ENCODE measurements around the gene EEF2. TPM values are rescaled to one million over a fixed set of nuclear protein-coding genes. Genes with fewer than 3 reads are reported as not detected.
A peak's percentile ranks its signal among the peaks of the same experiment; 100 is the strongest.

Gene EEF2
- total RNA-seq, 1 experiment from 2014 or later = 1,124 TPM

GRCh38 chr19:4009990-4010807, 24.9 kb upstream of the EEF2 start:
- Histone ChIP-seq H3K9me2 (replicated peaks; ENCODE audit: low read length) (no peaks in the 10 kb centered on the region), H3K9me3 (ENCODE audit: low read length) (no peaks in the 10 kb centered on the region), H3K4me3 (ENCODE audit: low read length) (no peak overlapping the region), H3K9ac (ENCODE audit: low read length) (no peak overlapping the region), H3K27ac (ENCODE audit: low read length) (no peak overlapping the region), H4K20me1 (ENCODE audit: low read length) (0 out of 2 replicates have a peak, but pooled peaks cover 4% of the 10 kb centered on the region), H3K36me3 (ENCODE audit: low read depth, low read length) (no peaks in the 10 kb centered on the region), H2AFZ (ENCODE audit: low read length) (no peak overlapping the region), H3K27me3 (ENCODE audit: low read length) (no peaks in the 10 kb centered on the region), H3K79me2 (ENCODE audit: low read length) (peaks cover 36% of the 10 kb centered on the region), H3K4me1 (ENCODE audit: insufficient read depth, low read length) (peaks cover 5% of the 10 kb centered on the region; the same call in 1 of the 2 replicates), H3K4me2 (ENCODE audit: low read length) (no peak overlapping the region), H3F3A (ENCODE audit: low read length, unreplicated experiment) (no peaks in the 10 kb centered on the region)
- intact Hi-C loops (cut with micrococcal nuclease) = no loop called here
- no peak for TF ChIP-seq CTCF (conservative IDR thresholded peaks at IDR 0.05; ENCODE audit: low read depth, low read length)
- TF ChIP-seq EZH2 (IDR thresholded peaks at IDR 0.05; ENCODE audit: low read length, unreplicated experiment) = no peak
- no peak for TF ChIP-seq EZH2phosphoT487 (IDR thresholded peaks at IDR 0.05; ENCODE audit: borderline replicate concordance, low read length)
- DNase-seq (no peak), ATAC-seq (no peak)
- ChIA-PET POLR2A (ENCODE audit: unreplicated experiment) (no interaction called here), CTCF (no interaction called here)
- BruUV-seq (replicated peaks) = no TSS peak

GRCh38 chr19:4007836-4008539, 22.7 kb upstream of the EEF2 start:
- intact Hi-C loops (cut with micrococcal nuclease) = no loop called here
- no TSS peak for BruUV-seq (replicated peaks)
- no peaks in the 10 kb centered on the region for H3K27me3 ChIP-seq (ENCODE audit: low read length)
- no peak; the same call in 1 of the 2 replicates for ATAC-seq
- no peaks in the 10 kb centered on the region for H3K9me2 ChIP-seq (replicated peaks; ENCODE audit: low read length)
- H2AFZ ChIP-seq (ENCODE audit: low read length) = 0 out of 2 replicates have a peak overlapping the region, but pooled peaks have one; percentile 26
- H3K9ac ChIP-seq (ENCODE audit: low read length) = peak overlapping the region; percentile 77
- no peak overlapping the region for H3K27ac ChIP-seq (ENCODE audit: low read length)
- H3F3A ChIP-seq (ENCODE audit: low read length, unreplicated experiment) = no peaks in the 10 kb centered on the region
- no peaks in the 10 kb centered on the region for H3K36me3 ChIP-seq (ENCODE audit: low read depth, low read length)
- peak overlapping the region; percentile 98 for H3K4me3 ChIP-seq (ENCODE audit: low read length)
- H3K4me2 ChIP-seq (ENCODE audit: low read length) = peak overlapping the region; percentile 93
- H3K79me2 ChIP-seq (ENCODE audit: low read length) = peaks cover 36% of the 10 kb centered on the region
- H4K20me1 ChIP-seq (ENCODE audit: low read length) = 0 out of 2 replicates have a peak, but pooled peaks cover 4% of the 10 kb centered on the region
- CTCF ChIA-PET = no interaction called here
- no peaks in the 10 kb centered on the region for H3K9me3 ChIP-seq (ENCODE audit: low read length)
- POLR2A ChIA-PET (ENCODE audit: unreplicated experiment) = interaction anchor here (0.7 kb wide), 1 partner anchor 101 kb away, joined by 12 read pairs; no protein-coding TSS in a partner anchor
- no peak for DNase-seq
- TF ChIP-seq EZH2 (IDR thresholded peaks at IDR 0.05; ENCODE audit: low read length, unreplicated experiment) (no peak), CTCF (conservative IDR thresholded peaks at IDR 0.05; ENCODE audit: low read depth, low read length) (no peak), EZH2phosphoT487 (IDR thresholded peaks at IDR 0.05; ENCODE audit: borderline replicate concordance, low read length) (no peak)
- peaks cover 5% of the 10 kb centered on the region; the same call in 1 of the 2 replicates for H3K4me1 ChIP-seq (ENCODE audit: insufficient read depth, low read length)

Measured in PC-3 (cell line).